ENCODE results near the gene TBATA. TPM values are rescaled to one million over a fixed set of nuclear protein-coding genes. Genes with fewer than 3 reads are reported as not detected.

TBATA gene
- polyA plus RNA-seq, 1 donor (not counting 4 experiments of a cell fraction or from before 2014, with no cell fraction given): not detected

DNA sequence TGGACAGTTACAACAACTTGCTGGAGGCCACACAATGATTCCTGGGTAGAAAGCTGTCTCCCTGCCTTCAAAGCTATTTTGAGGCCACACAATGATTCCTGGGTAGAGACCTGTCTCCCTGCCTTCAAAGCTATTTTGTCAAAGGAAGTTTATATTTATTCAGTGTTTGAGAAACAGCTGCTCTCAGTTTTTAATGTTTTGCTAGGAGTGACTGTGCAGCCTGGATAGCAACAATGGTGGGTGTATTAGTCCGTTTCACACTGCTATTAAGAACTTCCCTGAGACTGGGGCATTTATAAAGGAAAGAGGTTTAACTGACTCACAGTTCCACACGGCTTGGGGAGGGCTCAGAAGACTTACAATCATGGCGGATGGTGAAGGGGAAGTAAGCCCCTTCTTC lies 26.7 kb upstream of the TBATA start:
- H3K4me3 ChIP-seq (ENCODE audit: control insufficient read depth in 2 of 3, extremely low read depth in 1 of 3, insufficient read depth in 2 of 3, low read depth in 1 of 3, low read length in 3 of 3): no peak overlapping the region
- DNase-seq (ENCODE audit: low read depth, low spot score): no peak
- FAIRE-seq: no peak
- no peak overlapping the region for H3K9ac ChIP-seq (ENCODE audit: control insufficient read depth, extremely low read depth, insufficient read depth, low read length)
- H2AFZ ChIP-seq (ENCODE audit: control insufficient read depth, low read length): no peak overlapping the region
- dilution Hi-C loops (cut with MboI; ENCODE audit: extremely low pct_ligation_motif_present, low sequenced_read_pairs): no loop called here
- H3K9me3 ChIP-seq (ENCODE audit: control insufficient read depth, low read depth, low read length): no peaks in the 10 kb centered on the region
- H3K79me2 ChIP-seq (ENCODE audit: control insufficient read depth, insufficient read depth, low read length): no peaks in the 10 kb centered on the region
- no peaks in the 10 kb centered on the region for H3K27me3 ChIP-seq (ENCODE audit: control insufficient read depth, extremely low read depth, insufficient read depth, low read length)
- no peak overlapping the region for H3K4me2 ChIP-seq (ENCODE audit: control insufficient read depth, extremely low read depth, insufficient read depth, low read depth, low read length)
- TF ChIP-seq, protein P1, sequence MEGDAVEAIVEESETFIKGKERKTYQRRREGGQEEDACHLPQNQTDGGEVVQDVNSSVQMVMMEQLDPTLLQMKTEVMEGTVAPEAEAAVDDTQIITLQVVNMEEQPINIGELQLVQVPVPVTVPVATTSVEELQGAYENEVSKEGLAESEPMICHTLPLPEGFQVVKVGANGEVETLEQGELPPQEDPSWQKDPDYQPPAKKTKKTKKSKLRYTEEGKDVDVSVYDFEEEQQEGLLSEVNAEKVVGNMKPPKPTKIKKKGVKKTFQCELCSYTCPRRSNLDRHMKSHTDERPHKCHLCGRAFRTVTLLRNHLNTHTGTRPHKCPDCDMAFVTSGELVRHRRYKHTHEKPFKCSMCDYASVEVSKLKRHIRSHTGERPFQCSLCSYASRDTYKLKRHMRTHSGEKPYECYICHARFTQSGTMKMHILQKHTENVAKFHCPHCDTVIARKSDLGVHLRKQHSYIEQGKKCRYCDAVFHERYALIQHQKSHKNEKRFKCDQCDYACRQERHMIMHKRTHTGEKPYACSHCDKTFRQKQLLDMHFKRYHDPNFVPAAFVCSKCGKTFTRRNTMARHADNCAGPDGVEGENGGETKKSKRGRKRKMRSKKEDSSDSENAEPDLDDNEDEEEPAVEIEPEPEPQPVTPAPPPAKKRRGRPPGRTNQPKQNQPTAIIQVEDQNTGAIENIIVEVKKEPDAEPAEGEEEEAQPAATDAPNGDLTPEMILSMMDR (optimal IDR thresholded peaks at IDR 0.05 in 1 of 3, IDR thresholded peaks at IDR 0.05 in 1 of 3, conservative IDR thresholded peaks at IDR 0.05 in 1 of 3; ENCODE audit: extremely low read depth in 1 of 3, insufficient read depth in 2 of 3, low read length in 3 of 3): no peak
- no peak for TF ChIP-seq EZH2 (IDR thresholded peaks at IDR 0.05; ENCODE audit: low read length)
- H4K20me1 ChIP-seq (ENCODE audit: control insufficient read depth, extremely low read depth, insufficient read depth, low read length): no peaks in the 10 kb centered on the region
- H3K9me1 ChIP-seq (ENCODE audit: control insufficient read depth, extremely low read depth, insufficient read depth, low read length): no peaks in the 10 kb centered on the region
- no peak overlapping the region for H3K27ac ChIP-seq (ENCODE audit: control insufficient read depth, insufficient read depth, low read length)
- H3K36me3 ChIP-seq (ENCODE audit: control insufficient read depth in 2 of 2, extremely low read depth in 1 of 2, insufficient read depth in 2 of 2, low read length in 2 of 2): no peaks in the 10 kb centered on the region
- H3K4me1 ChIP-seq (ENCODE audit: control insufficient read depth, extremely low read depth, insufficient read depth, low read length): no peaks in the 10 kb centered on the region

DNA sequence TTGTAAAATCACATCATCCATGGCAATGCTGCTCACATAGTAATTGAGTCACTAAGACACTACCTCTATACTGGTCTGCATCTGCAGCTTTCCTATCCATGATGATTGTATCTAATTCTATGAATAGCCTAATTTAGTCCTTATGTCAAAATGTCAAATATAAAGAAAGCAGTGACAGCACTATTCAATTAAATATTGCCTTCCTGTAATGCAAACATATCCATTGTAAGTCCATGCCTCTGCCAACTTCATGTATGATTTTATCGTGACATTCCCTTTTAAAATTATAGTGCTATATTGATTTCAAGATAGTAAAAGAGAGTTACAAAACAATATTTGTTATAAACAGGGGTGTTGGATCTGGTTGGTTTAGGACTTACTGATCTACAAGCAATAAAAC lies 25.8 kb upstream of the TBATA start:
- no peaks in the 10 kb centered on the region for H3K9me1 ChIP-seq (ENCODE audit: control insufficient read depth, extremely low read depth, insufficient read depth, low read length)
- no peaks in the 10 kb centered on the region for H3K79me2 ChIP-seq (ENCODE audit: control insufficient read depth, insufficient read depth, low read length)
- H3K4me1 ChIP-seq (ENCODE audit: control insufficient read depth, extremely low read depth, insufficient read depth, low read length): no peaks in the 10 kb centered on the region
- dilution Hi-C loops (cut with MboI; ENCODE audit: extremely low pct_ligation_motif_present, low sequenced_read_pairs): no loop called here
- H3K27me3 ChIP-seq (ENCODE audit: control insufficient read depth, extremely low read depth, insufficient read depth, low read length): no peaks in the 10 kb centered on the region
- TF ChIP-seq, protein P1 (optimal IDR thresholded peaks at IDR 0.05 in 1 of 3, IDR thresholded peaks at IDR 0.05 in 1 of 3, conservative IDR thresholded peaks at IDR 0.05 in 1 of 3; ENCODE audit: extremely low read depth in 1 of 3, insufficient read depth in 2 of 3, low read length in 3 of 3): no peak
- TF ChIP-seq EZH2 (IDR thresholded peaks at IDR 0.05; ENCODE audit: low read length): no peak
- H3K4me3 ChIP-seq (ENCODE audit: control insufficient read depth in 2 of 3, extremely low read depth in 1 of 3, insufficient read depth in 2 of 3, low read depth in 1 of 3, low read length in 3 of 3): no peak overlapping the region
- H2AFZ ChIP-seq (ENCODE audit: control insufficient read depth, low read length): no peak overlapping the region
- DNase-seq (ENCODE audit: low read depth, low spot score) (no peak), FAIRE-seq (no peak)
- H3K9ac ChIP-seq (ENCODE audit: control insufficient read depth, extremely low read depth, insufficient read depth, low read length): no peak overlapping the region
- no peaks in the 10 kb centered on the region for H4K20me1 ChIP-seq (ENCODE audit: control insufficient read depth, extremely low read depth, insufficient read depth, low read length)
- H3K4me2 ChIP-seq (ENCODE audit: control insufficient read depth, extremely low read depth, insufficient read depth, low read depth, low read length): no peak overlapping the region
- no peak overlapping the region for H3K27ac ChIP-seq (ENCODE audit: control insufficient read depth, insufficient read depth, low read length)
- no peaks in the 10 kb centered on the region for H3K9me3 ChIP-seq (ENCODE audit: control insufficient read depth, low read depth, low read length)
- H3K36me3 ChIP-seq (ENCODE audit: control insufficient read depth in 2 of 2, extremely low read depth in 1 of 2, insufficient read depth in 2 of 2, low read length in 2 of 2): no peaks in the 10 kb centered on the region
